GM06990 (cell line): ENCODE data around the gene SLC6A20.

ENCODE experiments used
- DNase-seq: peaks from one replicate; pipeline ENCODE4 v3.0.0-alpha.2; 2011; ENCODE audit not compliant: insufficient read length; ENCODE audit errors: extremely low read depth
- H3K27me3 ChIP-seq: replicated peaks from 2 replicates; pipeline ENCODE4 v1.6.0; 2011; ENCODE audit warnings: low read length; ENCODE audit not compliant: control insufficient read depth, insufficient read depth
- H3K36me3 ChIP-seq: 2 replicates; pipeline ENCODE4 v1.5.1; 2011; ENCODE audit warnings: low read length; ENCODE audit not compliant: control insufficient read depth, insufficient read depth
- H3K4me3 ChIP-seq: replicated peaks from 2 replicates; pipeline ENCODE4 v1.5.1; 2011; ENCODE audit warnings: low read depth, mild to moderate bottlenecking, control low read depth, low read length
- TF ChIP-seq, protein P1 (sequence below): IDR thresholded peaks from 2 replicates; pipeline ENCODE4 v1.5.1; 2011; ENCODE audit warnings: low read length, control low read depth, mild to moderate bottlenecking, inconsistent platforms; ENCODE audit not compliant: insufficient read depth, poor library complexity, severe bottlenecking

Gene SLC6A20

DNA sequence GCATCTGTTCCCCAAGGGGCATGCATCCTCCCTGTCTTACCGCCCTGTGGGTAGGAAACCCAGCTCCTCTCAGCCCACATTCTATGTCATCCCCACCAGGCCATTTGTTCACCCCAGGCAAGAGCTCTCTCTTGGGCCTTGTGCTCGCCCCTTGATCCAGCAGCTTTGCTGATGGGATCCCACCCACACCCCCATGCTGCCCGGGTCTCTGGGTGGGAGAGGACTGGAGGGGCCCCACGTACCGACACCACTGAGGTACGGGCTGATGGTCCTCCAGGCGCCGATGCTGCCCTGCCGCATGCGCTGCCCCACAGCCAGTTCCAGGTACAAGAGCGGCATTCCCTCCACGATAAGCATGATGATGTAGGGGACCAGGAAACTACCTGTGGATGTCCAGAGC is 14.5 kb downstream of the SLC6A20 start:
- Histone ChIP-seq H3K4me3 (no peak overlapping the region), H3K36me3 (no peaks in the 10 kb centered on the region), H3K27me3 (peaks cover 1% of the 10 kb centered on the region)
- TF ChIP-seq, protein P1, sequence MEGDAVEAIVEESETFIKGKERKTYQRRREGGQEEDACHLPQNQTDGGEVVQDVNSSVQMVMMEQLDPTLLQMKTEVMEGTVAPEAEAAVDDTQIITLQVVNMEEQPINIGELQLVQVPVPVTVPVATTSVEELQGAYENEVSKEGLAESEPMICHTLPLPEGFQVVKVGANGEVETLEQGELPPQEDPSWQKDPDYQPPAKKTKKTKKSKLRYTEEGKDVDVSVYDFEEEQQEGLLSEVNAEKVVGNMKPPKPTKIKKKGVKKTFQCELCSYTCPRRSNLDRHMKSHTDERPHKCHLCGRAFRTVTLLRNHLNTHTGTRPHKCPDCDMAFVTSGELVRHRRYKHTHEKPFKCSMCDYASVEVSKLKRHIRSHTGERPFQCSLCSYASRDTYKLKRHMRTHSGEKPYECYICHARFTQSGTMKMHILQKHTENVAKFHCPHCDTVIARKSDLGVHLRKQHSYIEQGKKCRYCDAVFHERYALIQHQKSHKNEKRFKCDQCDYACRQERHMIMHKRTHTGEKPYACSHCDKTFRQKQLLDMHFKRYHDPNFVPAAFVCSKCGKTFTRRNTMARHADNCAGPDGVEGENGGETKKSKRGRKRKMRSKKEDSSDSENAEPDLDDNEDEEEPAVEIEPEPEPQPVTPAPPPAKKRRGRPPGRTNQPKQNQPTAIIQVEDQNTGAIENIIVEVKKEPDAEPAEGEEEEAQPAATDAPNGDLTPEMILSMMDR, result no peak
- no peak for DNase-seq

- Histone ChIP-seq H3K4me3 (no peak overlapping the region), H3K36me3 (no peaks in the 10 kb centered on the region), H3K27me3 (peaks cover 1% of the 10 kb centered on the region)
- DNase-seq, result no peak
- TF ChIP-seq, protein P1, result no peak
Measured at GRCh38 chr3:45781271-45781670, 15.1 kb downstream of the SLC6A20 start.

DNA sequence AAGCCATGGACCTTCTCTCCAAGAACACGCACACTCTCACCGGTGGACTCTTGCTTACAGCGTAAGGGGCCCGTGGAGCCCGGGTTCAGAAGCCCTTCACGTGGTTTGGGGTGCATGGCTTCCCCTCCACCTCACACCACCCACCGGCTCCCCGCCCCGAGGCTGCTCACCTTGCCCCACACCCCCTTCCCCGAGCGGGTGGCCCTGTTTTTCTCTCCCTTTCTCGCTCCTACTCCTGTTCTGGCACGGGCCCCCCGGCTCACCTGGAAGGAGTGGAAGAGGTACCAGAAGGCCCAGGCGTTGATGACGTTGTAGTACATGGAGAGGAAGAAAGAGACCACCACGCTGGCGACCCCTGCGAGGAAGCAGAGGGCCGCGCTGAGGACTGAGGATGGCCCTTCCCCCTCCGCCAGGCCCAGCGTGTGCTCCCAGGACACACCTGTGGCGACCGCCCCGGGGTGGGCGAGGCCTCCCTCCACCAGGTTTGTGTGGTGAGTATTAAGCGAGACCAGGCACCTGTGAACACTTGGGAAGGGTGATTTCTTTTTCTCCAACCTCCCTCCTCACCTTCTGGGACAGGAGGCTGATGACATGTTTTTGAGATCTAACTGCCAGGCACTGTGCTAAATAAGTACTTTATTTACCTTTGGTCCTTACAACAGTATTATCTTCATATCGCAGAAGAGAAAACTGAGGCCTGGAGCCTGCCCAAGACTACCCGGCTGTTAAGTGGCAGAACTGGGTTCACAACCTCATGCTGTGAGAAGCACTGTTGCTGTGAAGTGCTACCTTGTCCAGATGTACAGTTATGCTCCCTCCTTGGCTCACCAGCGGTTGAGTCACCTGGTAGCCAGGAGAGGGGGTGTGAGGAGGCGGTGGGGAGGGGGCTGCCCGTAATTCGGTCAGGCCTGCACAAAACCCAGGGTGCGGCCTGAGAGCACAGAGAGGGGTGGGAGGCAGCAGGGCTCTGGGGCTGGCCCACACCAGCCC is 16.3 kb downstream of the SLC6A20 start:
- no peak for DNase-seq
- H3K27me3 ChIP-seq, result peaks cover 1% of the 10 kb centered on the region
- TF ChIP-seq, protein P1, result no peak
- no peaks in the 10 kb centered on the region for H3K36me3 ChIP-seq
- no peak overlapping the region for H3K4me3 ChIP-seq

GRCh38 chr3:45778761-45779201 is 17.6 kb downstream of the SLC6A20 start:
- no peak for DNase-seq
- TF ChIP-seq, protein P1, result no peak
- no peak overlapping the region for H3K4me3 ChIP-seq
- peaks cover 1% of the 10 kb centered on the region for H3K27me3 ChIP-seq
- H3K36me3 ChIP-seq, result no peaks in the 10 kb centered on the region

- H3K4me3 ChIP-seq, result no peak overlapping the region
- H3K36me3 ChIP-seq, result no peaks in the 10 kb centered on the region
- peaks cover 1% of the 10 kb centered on the region for H3K27me3 ChIP-seq
- no peak for DNase-seq
- TF ChIP-seq, protein P1, result no peak
Measured at GRCh38 chr3:45777746-45778386, 18.5 kb downstream of the SLC6A20 start.
